Dedifferentiated amniotic fluid mesenchymal stem cell (primary cell): ENCODE results near the gene CSKMT.
"Not testable (repeated sequence)": the region's sequence is repeated elsewhere in the genome, so short reads cannot be mapped to it uniquely, and the experiment has no call there.

ENCODE experiments used
- DNase-seq: peaks from one replicate; pipeline ENCODE4 v3.0.0-alpha.2; 2016; ENCODE audit errors: extremely low spot score

CSKMT gene

GRCh38 chr11:62688491-62688890 is 23.4 kb downstream of the CSKMT start:
- no peak for DNase-seq

GRCh38 chr11:62689421-62690183 is 24.5 kb downstream of the CSKMT start, which contains the start of gene LRRN4CL:
Gene LRRN4CL (minus strand): TSS chr11:62689530. CDS start chr11:62688508, 1,022 bp downstream.
- DNase-seq, result peak; percentile 96

- not testable (repeated sequence) for DNase-seq
These were observed 28.5 kb downstream of the CSKMT start for GRCh38 chr11:62693624-62694023.

GRCh38 chr11:62694455-62695167 is 29.5 kb downstream of the CSKMT start:
- DNase-seq, result peak; percentile 76

- no peak for DNase-seq
These were observed 37.1 kb downstream of the CSKMT start for GRCh38 chr11:62702246-62702645.

- not testable (repeated sequence) for DNase-seq
These were observed 38.8 kb downstream of the CSKMT start for GRCh38 chr11:62703921-62704320.

GRCh38 chr11:62705413-62705812 is 40.3 kb downstream of the CSKMT start:
- no peak for DNase-seq

GRCh38 chr11:62705880-62706849 is 41.1 kb downstream of the CSKMT start:
- DNase-seq, result peak; percentile 89

GRCh38 chr11:62706850-62707247 is 41.7 kb downstream of the CSKMT start:
- no peak for DNase-seq

GRCh38 chr11:62707277-62707861 is 42.3 kb downstream of the CSKMT start, which contains the start of the genes BSCL2 and GNG3:
Gene BSCL2 (minus strand): TSS chr11:62707424. CDS start chr11:62707195, 229 bp downstream.
Gene GNG3 (plus strand): TSS chr11:62707676. CDS start chr11:62708296, 620 bp downstream.
- no peak for DNase-seq

- no peak for DNase-seq
These were observed 43.3 kb downstream of the CSKMT start for GRCh38 chr11:62708392-62708791.

GRCh38 chr11:62708793-62709192 is 43.7 kb downstream of the CSKMT start:
- DNase-seq, result no peak

GRCh38 chr11:62709247-62710000 is 44.3 kb downstream of the CSKMT start:
- peak; percentile 91 for DNase-seq

GRCh38 chr11:62710001-62710345 is 44.9 kb downstream of the CSKMT start:
- DNase-seq, result no peak

GRCh38 chr11:62712276-62712812 is 47.2 kb downstream of the CSKMT start:
- DNase-seq, result no peak

- no peak for DNase-seq
These were observed 47.7 kb downstream of the CSKMT start for GRCh38 chr11:62712861-62713260.

GRCh38 chr11:62713343-62713742 is 48.2 kb downstream of the CSKMT start:
- DNase-seq, result no peak

GRCh38 chr11:62715150-62716130 is 50.3 kb downstream of the CSKMT start:
- DNase-seq, result no peak

- DNase-seq, result no peak
These were observed 51.1 kb downstream of the CSKMT start for GRCh38 chr11:62716206-62716605.
